Neural crest cell (in vitro differentiated cells): ENCODE measurements around the gene EXOC7. TPM values are rescaled to one million over a fixed set of nuclear protein-coding genes. Genes with fewer than 3 reads are reported as not detected.

Source experiments
- DNase-seq: peaks from one replicate; pipeline ENCODE4 v3.0.0; 2021; ENCODE audit warnings: low read depth, mixed read lengths, low spot score
- H3K27ac Mint-ChIP-seq: one replicate; pipeline ENCODE4 v1.8.0; 2021; ENCODE audit warnings: mild to moderate bottlenecking, mixed read lengths; ENCODE audit not compliant: unreplicated experiment
- H3K27me3 Mint-ChIP-seq: 2 replicates; pipeline ENCODE4 v1.8.0; 2021; ENCODE audit warnings: low read depth, mild to moderate bottlenecking, mixed read lengths
- H3K36me3 Mint-ChIP-seq: 2 replicates; pipeline ENCODE4 v1.8.0; 2021; ENCODE audit warnings: low read depth, mild to moderate bottlenecking, mixed read lengths
- H3K4me1 Mint-ChIP-seq: 2 replicates; pipeline ENCODE4 v1.8.0; 2021; ENCODE audit warnings: mixed read lengths
- H3K4me3 Mint-ChIP-seq: one replicate; pipeline ENCODE4 v1.8.0; 2021; ENCODE audit warnings: mild to moderate bottlenecking, mixed read lengths
- H3K9me3 Mint-ChIP-seq: 2 replicates; pipeline ENCODE4 v1.8.0; 2021; ENCODE audit warnings: mixed read lengths
- total RNA-seq: library from RNA; stranded (reverse); gene quantifications from 2 replicates; pipeline ENCODE4 v1.2.1, GENCODE V29; 2021
- TF ChIP-seq, protein P1 (sequence below): fragments of 200-600 bp; sonication (generic); conservative IDR thresholded peaks from 2 replicates; pipeline ENCODE4 v1.5.0; 2021; ENCODE audit warnings: antibody characterized with exemption, mild to moderate bottlenecking

The EXOC7 gene
- total RNA-seq, 1 donor from 2014 or later: 195 TPM

DNA sequence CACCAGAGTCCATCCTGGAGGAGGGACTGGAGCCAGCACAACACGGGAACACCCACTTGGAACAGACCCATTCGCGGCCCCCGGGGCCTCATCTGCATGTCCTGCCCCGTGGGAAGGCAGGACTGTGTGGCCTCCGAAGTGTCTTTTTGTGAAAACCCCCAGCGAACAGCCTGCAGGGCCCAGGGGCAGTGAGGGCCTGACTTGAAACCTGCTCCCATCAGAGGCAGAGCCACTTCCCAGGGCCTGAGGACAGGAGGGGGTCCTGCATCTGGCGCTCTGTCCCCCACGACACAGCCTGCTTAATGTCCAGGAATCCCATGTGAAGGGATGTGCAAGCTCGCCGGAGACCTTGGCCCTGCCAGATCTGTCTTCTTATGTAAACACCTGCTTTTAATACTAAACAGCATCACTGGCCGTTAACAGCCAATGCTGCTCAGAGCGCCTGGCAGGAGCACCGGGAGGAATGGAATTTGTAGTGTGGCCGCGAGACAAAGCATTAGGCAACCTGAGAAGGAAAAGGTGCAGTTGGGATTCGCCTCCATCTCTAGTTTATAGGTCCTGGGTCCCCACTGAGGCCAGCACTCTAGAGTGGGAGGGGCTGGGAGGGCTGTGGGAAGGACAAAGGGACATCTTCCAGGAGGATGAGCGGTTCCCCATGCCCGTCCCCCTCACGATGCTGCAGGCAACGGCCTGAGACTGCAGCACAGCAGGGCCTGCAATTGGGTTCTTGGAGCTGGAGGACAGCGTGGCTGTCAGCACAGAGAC, 66.9 kb downstream of the EXOC7 start:
- Mint-ChIP-seq H3K27ac (no peak overlapping the region), H3K4me1 (no peaks in the 10 kb centered on the region), H3K9me3 (no peaks in the 10 kb centered on the region), H3K36me3 (peaks cover 21% of the 10 kb centered on the region), H3K4me3 (no peak overlapping the region), H3K27me3 (no peaks in the 10 kb centered on the region)
- TF ChIP-seq, protein P1, sequence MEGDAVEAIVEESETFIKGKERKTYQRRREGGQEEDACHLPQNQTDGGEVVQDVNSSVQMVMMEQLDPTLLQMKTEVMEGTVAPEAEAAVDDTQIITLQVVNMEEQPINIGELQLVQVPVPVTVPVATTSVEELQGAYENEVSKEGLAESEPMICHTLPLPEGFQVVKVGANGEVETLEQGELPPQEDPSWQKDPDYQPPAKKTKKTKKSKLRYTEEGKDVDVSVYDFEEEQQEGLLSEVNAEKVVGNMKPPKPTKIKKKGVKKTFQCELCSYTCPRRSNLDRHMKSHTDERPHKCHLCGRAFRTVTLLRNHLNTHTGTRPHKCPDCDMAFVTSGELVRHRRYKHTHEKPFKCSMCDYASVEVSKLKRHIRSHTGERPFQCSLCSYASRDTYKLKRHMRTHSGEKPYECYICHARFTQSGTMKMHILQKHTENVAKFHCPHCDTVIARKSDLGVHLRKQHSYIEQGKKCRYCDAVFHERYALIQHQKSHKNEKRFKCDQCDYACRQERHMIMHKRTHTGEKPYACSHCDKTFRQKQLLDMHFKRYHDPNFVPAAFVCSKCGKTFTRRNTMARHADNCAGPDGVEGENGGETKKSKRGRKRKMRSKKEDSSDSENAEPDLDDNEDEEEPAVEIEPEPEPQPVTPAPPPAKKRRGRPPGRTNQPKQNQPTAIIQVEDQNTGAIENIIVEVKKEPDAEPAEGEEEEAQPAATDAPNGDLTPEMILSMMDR: no peak
- no peak for DNase-seq

DNA sequence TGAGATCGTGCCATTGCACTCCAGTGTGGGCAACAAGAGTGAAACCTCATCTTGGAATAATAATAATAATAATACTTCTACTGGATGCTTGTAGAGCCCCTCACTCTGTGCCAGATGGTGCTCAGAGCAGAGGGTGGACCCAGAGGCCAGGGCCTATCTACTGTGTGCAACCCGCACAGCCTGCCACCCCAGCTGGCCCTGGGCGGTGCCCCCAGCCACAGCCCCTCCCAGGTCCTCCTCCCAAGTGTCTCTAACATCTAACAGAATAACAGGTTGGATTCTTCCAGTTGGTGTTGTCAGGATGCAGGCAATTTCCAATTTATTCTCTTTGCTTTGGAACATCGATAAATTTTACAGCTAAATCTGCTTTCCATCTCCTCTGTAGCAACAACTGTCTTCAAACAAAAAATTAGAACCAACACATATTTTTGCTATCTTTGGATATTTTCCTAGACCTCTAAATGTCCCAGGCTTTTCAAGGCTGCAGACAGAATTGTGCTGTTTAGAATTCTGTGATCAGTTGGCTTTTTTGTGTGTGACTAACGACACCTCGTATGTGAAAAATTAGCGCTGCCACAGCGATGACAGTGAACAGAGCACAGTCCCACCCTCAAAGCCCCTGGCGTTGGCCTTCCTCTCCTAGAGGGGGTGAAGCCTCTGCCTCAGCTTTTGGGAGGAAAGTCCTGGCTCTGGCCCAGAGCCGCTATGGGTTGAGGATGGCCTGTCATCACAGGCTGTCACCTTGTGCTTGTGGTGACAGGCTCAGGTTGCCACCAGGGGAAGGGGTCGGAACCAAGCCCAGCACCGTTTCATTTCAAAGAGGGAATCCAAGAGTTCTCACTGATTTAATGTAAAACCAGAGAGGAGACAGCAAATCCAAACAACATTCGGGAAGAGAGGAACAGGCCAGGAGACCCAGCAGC, 68.9 kb downstream of the EXOC7 start:
- Mint-ChIP-seq H3K4me3 (no peak overlapping the region), H3K9me3 (no peaks in the 10 kb centered on the region), H3K27me3 (no peaks in the 10 kb centered on the region), H3K4me1 (peaks cover 4% of the 10 kb centered on the region), H3K36me3 (peaks cover 17% of the 10 kb centered on the region), H3K27ac (no peak overlapping the region)
- DNase-seq: no peak
- TF ChIP-seq, protein P1: no peak

DNA sequence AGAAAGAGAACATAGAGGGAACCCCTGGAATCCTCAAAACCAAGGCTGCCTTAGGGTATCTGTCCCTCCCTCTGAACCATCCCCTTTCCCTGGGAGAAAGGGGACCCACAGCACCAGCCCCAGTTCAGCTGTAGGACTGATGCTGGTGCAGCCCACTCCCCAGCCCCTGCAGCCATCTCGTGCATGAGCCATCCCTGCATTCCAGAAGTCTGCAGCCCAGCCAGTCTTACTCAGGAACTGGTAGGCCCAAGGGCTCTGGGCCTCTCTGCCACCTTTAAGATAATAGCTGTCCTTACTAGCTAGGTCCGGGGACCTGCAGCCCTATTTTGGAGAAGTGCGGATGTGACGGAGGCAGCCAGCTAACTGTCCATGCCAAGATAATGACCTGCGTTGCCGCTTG, 70.4 kb downstream of the EXOC7 start:
- Mint-ChIP-seq H3K9me3 (no peaks in the 10 kb centered on the region), H3K4me3 (no peak overlapping the region), H3K27me3 (no peaks in the 10 kb centered on the region), H3K27ac (no peak overlapping the region), H3K4me1 (peaks cover 14% of the 10 kb centered on the region), H3K36me3 (peaks cover 2% of the 10 kb centered on the region)
- no peak for DNase-seq
- TF ChIP-seq, protein P1: no peak

DNA sequence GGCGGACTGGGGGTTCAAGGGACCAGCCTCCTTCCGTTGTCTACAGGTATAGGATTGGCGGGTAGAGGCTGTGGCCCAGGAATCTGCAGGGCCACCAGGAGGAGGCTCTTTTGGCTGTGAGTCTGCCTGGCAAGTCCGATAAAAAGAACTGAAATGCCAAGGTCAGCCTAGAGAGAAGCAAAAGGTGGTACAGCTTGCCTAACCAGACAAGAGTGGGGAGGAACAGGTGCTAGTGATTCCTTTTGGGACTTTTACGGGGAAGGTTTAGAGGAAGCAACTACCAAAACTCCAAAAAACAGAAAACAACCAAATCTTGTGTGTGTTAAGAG, 70.8 kb downstream of the EXOC7 start:
- TF ChIP-seq, protein P1: no peak
- H3K27ac Mint-ChIP-seq: no peak overlapping the region
- H3K36me3 Mint-ChIP-seq: no peaks in the 10 kb centered on the region
- H3K9me3 Mint-ChIP-seq: no peaks in the 10 kb centered on the region
- H3K4me1 Mint-ChIP-seq: peaks cover 14% of the 10 kb centered on the region
- no peak overlapping the region for H3K4me3 Mint-ChIP-seq
- DNase-seq: no peak
- H3K27me3 Mint-ChIP-seq: no peaks in the 10 kb centered on the region

DNA sequence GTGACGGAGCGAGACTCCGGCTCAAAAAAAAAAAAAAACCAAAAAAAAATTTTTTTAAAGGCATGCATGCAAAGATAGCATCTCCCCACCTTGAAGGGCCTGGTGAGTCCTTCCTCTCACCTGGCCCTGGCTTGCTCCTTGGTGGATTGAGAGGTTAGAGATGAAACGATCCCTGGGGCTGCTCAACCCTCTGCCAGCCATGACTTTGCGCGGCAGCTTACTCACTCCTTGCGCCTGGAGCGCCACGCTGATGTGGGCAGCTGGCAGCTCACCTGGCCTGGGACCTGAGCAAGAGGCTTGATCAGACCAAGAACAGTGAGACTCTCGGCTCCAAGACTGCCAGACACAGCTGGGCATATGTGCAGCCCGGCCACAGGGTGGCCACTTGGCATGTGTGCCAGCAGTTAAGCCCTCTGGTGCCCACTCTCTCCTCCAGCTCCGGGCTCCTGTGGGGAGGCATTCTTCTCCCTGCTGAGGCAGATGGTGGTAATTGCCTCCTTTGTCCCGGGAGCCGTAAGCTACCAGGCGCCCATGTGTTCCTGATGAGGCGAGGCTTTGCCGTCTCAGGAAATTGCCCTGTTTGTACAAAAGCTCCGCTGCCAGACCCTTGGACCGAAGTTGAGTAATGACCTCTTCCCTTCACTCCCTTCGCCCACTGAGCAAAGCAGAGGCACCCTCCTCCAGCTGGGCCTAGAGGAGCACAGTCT, 71.4 kb downstream of the EXOC7 start:
- no peaks in the 10 kb centered on the region for H3K27me3 Mint-ChIP-seq
- H3K36me3 Mint-ChIP-seq: no peaks in the 10 kb centered on the region
- H3K27ac Mint-ChIP-seq: no peak overlapping the region
- H3K9me3 Mint-ChIP-seq: no peaks in the 10 kb centered on the region
- TF ChIP-seq, protein P1: no peak
- peaks cover 14% of the 10 kb centered on the region for H3K4me1 Mint-ChIP-seq
- no peak for DNase-seq
- no peak overlapping the region for H3K4me3 Mint-ChIP-seq
